GM21737 (cell line): ENCODE results near the gene HS6ST3.
"Not testable (repeated sequence)": the region's sequence is repeated elsewhere in the genome, so short reads cannot be mapped to it uniquely, and the experiment has no call there.

Source experiments
- ATAC-seq: cut with Tn5 transposase; IDR thresholded peaks from one replicate; pipeline ENCODE4 v1.9.1; 2021; ENCODE audit warnings: mild to moderate bottlenecking, moderate library complexity; ENCODE audit not compliant: unreplicated experiment

Gene HS6ST3

GRCh38 chr13:96089749-96090239 is at the start of gene HS6ST3:
TSS of gene HS6ST3 (plus strand) at chr13:96090107.
- ATAC-seq = no peak

DNA sequence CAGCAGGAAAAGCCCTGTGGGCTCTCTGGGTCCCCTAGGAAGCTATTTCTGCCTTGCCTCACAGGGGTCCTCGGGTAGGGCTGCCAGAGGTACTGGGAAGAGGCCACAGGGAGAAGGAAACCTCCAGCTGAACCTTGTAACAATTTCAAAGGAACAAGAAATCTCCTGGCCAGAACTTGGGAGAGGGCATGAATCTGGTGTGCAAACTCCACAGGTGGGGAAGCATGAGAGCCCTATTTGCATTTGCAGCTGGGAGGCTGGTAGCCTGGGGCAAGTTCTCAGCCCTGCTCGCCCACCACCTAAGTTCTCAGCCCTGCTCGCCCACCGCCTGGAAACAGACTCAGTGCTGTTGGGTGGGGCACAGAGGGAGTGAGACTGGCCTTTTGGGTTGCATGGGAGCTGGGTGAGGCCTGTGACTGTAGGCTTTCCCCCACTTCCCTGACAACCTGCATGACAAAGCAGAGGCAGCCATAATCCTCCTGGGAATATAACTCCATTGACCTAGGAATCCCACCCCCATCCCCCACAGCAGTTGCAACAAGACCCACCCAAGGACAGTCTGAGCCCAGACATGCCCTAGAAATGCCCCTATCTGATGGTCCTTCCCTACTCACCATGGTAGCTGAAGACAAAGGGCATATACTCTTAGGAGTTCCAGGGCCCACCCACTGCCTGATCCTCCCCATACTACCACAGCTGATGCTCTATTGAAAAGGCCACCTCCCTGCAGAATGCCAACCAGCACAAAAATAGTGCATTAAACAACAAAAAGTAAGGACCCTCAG is 48.4 kb upstream of the HS6ST3 start:
- ATAC-seq = no peak

DNA sequence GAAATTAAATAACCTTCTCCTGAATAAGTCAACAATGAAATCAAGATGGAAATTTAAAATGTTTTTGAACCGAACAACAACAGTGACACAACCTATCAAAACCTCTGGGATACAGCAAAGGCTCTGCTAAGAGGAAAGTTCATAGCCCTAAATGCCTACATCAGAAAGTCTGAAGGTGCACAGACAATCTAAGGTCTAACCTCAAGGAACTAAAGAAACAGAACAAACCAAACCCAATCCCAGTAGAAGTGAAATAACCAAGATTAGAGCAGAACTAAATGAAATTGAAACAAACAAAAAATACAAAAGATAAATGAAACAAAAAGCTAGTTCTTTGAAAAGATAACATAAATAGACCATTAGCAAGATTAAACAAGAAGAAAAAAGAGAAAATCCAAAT is 45.7 kb upstream of the HS6ST3 start:
- no peak for ATAC-seq

DNA sequence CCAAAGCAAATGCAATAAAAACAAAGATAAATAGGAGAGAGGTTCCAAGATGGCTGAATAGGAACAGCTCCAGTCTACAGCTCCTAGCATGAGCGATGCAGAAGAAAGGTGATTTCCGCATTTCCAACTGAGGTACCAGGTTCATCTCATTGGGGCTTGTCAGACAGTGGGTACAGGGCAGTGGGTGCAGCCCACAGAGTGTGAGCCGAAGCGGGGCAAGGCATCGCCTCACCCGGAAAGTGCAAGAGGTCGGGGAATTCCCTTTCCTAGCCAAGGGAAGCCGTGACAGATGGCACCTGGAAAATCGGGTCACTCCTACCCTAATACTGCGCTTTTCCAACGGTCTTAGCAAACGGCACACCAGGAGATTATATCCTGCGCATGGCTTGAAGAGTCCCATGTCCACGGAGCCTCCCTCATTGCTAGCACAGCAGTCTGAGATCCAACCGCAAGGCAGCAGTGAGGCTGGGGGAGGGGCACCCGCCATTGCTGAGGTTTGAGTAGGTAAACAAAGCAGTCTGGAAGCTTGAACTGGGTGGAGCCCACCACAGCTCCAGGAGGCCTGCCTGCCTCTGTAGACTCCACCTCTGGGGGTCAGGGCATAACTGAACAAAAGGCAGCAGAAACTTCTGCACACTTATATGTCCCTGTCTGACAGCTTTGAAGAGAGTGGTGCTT is 43.3 kb upstream of the HS6ST3 start:
- ATAC-seq = not testable (repeated sequence)

DNA sequence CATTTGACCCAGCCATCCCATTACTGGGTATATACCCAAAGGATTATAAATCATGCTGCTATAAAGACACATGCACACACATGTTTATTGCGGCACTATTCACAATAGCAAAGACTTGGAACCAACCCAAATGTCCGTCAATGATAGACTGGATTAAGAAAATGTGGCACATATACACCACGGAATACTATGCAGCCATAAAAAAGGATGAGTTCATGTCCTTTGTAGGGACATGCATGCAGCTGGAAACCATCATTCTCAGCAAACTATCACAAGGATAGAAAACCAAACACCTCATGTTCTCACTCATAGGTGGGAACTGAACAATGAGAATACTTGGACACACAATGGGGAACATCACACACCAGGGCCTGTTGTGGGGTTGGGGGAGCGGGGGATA is 39.0 kb upstream of the HS6ST3 start:
- not testable (repeated sequence) for ATAC-seq

GRCh38 chr13:96051491-96051890 is 38.4 kb upstream of the HS6ST3 start:
- ATAC-seq = not testable (repeated sequence)

- not testable (repeated sequence) for ATAC-seq
These were observed 38.0 kb upstream of the HS6ST3 start for GRCh38 chr13:96051946-96052345.

GRCh38 chr13:96052656-96053002 is 37.3 kb upstream of the HS6ST3 start:
- ATAC-seq = peak; percentile 48

DNA sequence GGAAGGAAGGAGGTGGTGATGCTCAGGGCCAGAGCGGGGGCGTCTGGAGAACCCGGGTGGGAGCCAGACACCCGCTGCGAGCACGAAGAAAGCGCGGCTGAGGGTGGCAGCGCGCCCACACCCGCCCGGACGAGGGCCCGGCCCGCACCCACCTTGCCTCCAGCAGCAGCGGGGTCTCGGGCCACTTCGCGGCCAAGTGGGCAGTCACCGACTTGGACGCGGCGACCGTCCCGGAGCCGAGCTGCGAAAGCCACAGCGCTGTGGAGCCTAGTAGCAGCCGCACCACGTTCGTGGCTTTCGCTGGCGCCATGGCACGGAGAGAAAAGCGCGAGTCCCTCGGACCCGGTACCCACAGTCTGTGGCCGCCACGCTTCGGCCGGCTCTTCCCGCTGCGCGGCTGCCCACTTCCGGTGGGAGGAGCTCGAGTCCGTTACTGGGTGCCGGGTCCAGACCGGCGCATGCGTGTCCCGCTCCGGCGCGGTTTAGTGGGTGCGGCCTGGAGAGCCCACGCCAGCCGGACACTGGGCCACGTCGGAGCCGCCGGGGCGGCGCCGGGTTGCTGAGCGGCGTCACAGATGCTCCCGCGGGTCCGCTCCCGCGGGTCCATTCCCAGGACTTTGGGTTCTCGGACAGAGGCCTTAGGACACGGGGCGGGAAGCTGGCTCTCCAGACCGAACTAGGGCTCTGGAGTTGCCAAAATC is 36.8 kb upstream of the HS6ST3 start, which contains the start of gene UGGT2:
Gene UGGT2, minus strand, starts transcription at position 399 of the 701 bp plus-strand sequence. Its CDS starts 89 bp downstream, at position 310.
- peak; percentile 99 for ATAC-seq

GRCh38 chr13:96065849-96066248 is 24.1 kb upstream of the HS6ST3 start:
- ATAC-seq = no peak

DNA sequence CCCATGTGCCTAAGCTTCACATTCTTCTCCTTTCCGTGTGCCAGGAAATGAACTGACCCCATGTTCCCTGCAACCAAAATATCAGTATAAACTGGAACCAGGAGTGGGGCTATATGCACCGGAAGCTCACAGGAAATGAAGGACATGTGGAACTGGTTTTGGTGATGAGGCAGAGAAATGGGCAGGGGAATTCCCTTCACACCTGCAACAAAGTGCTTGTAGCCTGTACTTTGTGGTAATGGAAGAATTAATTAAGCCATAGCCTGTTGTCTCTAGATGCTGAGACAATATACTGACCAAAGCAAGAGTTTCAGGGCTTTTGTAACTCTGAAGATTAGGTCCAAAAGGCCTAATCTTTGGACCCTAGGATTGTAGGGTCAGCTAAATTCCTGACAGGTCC is 21.2 kb upstream of the HS6ST3 start:
- no peak for ATAC-seq

DNA sequence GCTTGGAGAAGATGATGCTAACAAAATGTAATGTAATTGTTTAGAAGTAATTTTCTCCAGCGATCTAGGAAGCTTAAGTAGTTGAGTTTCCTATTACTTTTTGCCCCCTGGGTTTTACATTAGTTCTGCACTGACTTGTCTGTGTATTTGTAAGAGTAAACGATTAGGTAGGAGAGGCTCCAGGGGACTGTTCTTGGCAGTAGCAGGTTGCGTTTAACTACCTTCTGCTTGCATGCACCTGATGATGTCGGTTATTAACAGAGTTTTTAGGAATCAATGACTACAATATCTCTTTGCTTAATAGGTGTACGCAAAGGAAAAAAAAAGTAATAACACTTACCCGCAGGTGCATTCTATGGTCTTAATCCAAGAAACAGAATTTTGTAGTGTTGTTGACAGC is 18.4 kb upstream of the HS6ST3 start:
- ATAC-seq = no peak

- ATAC-seq = no peak
These were observed 17.5 kb upstream of the HS6ST3 start for GRCh38 chr13:96072392-96072791.

DNA sequence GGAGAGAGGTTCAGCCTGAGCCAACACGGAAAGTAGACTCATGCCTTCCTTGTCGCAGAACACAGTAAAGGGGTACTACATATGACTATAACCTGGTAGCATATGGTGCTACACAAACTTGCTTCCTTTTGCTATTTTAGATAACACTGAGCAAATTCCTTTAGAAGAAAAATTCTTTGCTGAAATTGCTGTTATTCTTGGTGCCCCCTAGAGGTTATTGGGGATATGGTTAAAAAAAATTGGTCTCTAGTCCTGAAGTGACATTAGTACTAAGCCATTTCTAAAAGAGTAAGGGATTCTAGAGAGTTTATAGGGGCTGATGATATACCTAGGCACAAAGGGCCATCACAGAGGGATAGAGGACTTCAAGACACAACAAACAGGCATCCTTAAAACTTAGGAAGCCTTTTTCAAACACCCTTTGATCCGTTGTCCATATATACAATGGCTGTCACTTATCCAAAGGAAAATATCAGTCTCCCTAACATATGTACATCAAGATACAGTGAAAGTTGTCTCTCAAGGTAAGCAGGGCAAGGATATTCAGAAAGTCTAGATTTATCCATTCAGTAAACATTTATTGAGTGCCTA is 13.9 kb upstream of the HS6ST3 start:
- ATAC-seq = no peak

DNA sequence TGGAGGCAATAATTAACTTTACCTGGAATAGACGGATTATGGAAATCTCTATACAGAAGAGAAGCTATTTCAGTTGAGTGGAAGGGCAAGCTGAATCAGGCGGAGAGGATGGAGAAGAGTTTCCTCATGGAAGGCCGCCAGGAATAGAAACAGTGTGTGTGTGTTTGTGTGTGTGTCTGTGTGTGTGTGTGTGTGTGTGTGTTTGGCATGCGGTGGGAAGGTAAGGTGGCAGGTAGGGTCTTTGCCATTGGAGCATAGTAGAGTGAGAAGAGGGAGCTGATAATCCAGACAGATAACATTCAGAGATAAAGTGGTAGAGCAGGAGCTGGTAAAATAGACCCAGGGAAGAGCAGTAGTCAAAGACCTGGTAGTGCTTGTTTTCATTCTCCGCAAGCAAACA is 9.2 kb upstream of the HS6ST3 start:
- no peak for ATAC-seq

- no peak for ATAC-seq
These were observed 8.0 kb upstream of the HS6ST3 start for GRCh38 chr13:96081888-96082287.

- ATAC-seq = no peak
These were observed 7.3 kb upstream of the HS6ST3 start for GRCh38 chr13:96082640-96083039.

DNA sequence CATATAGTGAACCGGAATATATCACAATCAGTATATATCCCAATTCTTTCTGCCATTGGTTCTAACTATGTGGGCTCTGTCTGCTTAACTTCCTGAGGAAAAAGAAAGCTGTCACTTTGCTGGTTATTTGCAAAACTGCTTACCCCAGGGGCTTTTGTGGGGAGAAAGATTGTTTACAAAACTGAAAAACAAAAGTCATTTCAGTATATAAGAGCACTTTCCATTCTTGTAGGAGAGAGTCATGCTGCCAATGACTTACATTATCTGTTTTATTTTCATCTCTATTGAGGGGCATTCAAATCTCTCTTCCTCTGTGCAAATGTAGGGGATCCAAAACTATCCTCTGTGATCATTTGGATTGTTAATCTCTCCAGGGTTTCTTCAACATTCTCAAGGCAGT is 3.2 kb upstream of the HS6ST3 start:
- ATAC-seq = no peak

- no peak for ATAC-seq
These were observed 768 bp upstream of the HS6ST3 start for GRCh38 chr13:96089139-96089538.

DNA sequence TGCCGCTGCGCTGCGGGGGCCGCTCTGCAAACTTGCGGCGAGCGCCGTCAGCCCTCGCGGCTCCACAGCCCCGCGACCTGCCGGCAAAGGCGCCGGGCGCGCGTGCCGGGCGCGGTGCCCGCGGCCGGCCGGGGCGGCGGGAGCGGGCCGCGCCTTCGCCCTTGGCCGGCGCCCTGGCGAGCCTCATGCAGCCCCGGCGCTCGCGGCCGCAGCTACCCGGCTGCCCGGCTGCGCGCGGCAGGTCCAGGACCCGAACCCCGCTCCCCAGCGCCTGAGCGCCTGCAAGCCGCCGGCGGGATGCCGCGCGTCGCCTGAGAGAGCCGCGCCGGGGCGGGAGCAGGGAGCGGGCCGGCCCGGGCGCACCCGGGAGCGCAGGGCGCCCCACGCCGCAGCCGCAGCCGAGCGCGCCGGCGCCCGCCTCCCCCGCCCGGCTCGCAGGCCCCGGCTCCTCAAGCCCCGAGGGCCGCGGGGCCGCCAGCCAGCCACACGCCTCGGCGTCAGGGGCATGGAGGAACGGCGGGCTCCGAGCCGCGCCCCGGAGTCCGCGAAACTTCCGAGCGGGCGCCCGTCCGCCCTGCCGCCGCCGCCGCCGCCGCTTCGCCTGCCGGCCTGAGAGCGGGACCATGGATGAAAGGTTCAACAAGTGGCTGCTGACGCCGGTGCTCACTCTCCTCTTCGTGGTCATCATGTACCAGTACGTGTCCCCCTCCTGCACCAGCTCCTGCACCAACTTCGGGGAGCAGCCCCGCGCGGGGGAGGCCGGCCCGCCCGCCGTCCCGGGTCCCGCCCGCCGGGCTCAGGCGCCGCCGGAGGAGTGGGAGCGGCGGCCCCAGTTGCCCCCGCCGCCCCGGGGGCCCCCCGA is 564 bp downstream of the HS6ST3 start:
- no peak for ATAC-seq
